ENCODE data around the gene MYO1H.
A peak's percentile ranks its signal among the peaks of the same experiment; 100 is the strongest.

The MYO1H gene

DNA sequence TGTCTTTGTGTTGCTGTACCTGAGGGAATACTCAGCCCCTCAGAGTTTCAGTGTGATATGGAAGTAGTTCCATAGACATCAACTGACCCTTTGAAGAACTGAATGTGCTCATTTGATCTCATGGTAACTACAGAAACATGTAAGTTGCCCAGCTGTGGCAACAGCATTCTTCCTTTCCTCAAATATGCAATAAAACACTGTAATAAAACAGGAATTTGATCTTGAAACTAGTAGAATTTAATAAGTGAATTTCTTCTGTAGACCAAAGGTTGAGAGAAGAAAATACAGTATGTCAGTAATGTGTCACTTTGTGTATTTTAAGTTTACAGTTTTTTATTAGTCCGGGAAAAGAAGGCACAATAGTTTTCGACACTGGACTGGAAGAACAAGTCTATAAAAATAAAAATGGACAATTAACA is 97.5 kb downstream of the MYO1H start:
- POLR2A ChIA-PET: interaction anchor here (0.7 to 2.6 kb wide), 4 partner anchors 10 to 32 kb away, joined by 3 to 14 read pairs (median 4); partner anchors contain the start of genes KCTD10 and UBE3B

DNA sequence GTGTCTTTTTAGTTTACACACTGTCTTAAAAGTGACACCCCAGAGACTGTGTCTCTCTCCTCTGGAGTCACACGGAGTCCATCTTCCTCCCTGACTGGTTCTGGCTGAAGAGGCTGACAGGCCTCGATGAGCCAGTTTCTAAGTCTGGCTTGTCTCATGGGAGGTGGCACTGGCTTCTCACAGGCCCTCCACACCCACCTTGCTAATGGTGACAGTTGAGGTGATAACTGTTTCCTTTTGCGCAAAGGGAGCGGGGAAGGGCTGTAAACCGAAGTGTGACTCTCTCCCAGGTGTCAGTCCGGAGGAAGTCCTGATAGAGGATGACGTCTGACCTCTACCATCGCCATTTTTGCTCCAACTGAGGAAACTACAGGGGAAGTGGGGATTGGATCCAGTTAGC is 99.2 kb downstream of the MYO1H start:
- no peak overlapping the region for H3K4me3 ChIP-seq (ENCODE audit: low read depth, low read length)
- TF ChIP-seq, protein P1, sequence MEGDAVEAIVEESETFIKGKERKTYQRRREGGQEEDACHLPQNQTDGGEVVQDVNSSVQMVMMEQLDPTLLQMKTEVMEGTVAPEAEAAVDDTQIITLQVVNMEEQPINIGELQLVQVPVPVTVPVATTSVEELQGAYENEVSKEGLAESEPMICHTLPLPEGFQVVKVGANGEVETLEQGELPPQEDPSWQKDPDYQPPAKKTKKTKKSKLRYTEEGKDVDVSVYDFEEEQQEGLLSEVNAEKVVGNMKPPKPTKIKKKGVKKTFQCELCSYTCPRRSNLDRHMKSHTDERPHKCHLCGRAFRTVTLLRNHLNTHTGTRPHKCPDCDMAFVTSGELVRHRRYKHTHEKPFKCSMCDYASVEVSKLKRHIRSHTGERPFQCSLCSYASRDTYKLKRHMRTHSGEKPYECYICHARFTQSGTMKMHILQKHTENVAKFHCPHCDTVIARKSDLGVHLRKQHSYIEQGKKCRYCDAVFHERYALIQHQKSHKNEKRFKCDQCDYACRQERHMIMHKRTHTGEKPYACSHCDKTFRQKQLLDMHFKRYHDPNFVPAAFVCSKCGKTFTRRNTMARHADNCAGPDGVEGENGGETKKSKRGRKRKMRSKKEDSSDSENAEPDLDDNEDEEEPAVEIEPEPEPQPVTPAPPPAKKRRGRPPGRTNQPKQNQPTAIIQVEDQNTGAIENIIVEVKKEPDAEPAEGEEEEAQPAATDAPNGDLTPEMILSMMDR (IDR thresholded peaks at IDR 0.05; ENCODE audit: insufficient read depth, low read length, missing control alignments): no peak
- ChIA-PET POLR2A (interaction anchor here (1.1 kb wide), 1 partner anchor 15 kb away, joined by 7 read pairs; no protein-coding TSS in a partner anchor), CTCF (interaction anchor here (1.3 to 1.9 kb wide), 2 partner anchors 11 to 14 kb away, joined by 4 read pairs; no protein-coding TSS in a partner anchor)
- no peak for DNase-seq (ENCODE audit: low read depth, low spot score)

More for the DNA sequence above, 97.5 kb downstream of the MYO1H start:
- TF ChIP-seq, protein P1 (IDR thresholded peaks at IDR 0.05; ENCODE audit: insufficient read depth, low read length, missing control alignments): no peak
- CTCF ChIA-PET: interaction anchor here (1.2 to 9.6 kb wide), 5 partner anchors 12 to 34 kb away, joined by 3 to 61 read pairs (median 5); no protein-coding TSS in a partner anchor
- H3K4me3 ChIP-seq (ENCODE audit: low read depth, low read length): no peak overlapping the region
- DNase-seq (ENCODE audit: low read depth, low spot score): peak; percentile 74

DNA sequence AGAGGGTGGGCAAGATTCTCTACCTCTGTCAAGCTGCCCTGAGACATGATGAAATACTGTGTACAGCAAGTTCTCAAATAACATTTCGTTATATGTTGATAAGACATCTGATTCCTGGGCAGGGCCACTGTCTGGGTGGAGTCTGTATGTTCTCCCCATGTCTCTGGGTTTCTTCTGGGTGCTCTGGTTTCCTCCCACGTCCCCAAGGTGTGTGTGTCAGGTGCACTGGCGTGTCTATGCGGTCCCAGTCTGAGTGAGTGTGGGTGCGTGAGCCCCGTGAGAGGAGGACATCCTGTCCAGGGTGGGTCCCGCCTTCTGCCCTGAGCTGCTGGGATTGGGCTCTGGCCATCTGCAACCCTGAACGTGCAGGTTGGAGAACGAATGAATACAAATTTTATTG is 99.8 kb downstream of the MYO1H start:
- ChIA-PET POLR2A (interaction anchor here (0.7 to 1.1 kb wide), 3 partner anchors 15 to 37 kb away, joined by 3 to 7 read pairs (median 3); no protein-coding TSS in a partner anchor), CTCF (no interaction called here)

DNA sequence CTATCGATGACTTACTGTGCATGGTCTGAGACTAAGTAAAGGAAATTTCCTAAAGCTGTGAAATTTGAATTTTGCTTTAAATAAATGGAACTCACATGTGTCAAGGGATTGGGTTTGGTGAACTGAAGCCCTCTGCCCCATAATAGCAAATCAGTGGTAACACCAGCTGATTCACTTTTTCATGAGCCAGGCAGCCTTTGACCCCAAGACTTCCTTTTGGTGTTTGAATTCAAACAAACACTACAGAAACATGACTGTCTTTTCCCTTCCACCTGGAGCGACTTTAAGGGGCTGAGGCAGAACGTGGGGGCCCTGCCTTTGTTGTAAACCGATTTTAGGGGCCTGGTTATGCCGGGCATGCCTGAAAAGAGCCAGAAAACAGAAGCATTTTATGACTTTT is 100.6 kb downstream of the MYO1H start:
- no peak overlapping the region for H3K4me3 ChIP-seq (ENCODE audit: low read depth, low read length)
- POLR2A ChIA-PET: interaction anchor here (0.7 to 1.1 kb wide), 3 partner anchors 14 to 38 kb away, joined by 3 to 7 read pairs (median 3); no protein-coding TSS in a partner anchor
- TF ChIP-seq, protein P1 (IDR thresholded peaks at IDR 0.05; ENCODE audit: insufficient read depth, low read length, missing control alignments): no peak
- no peak for DNase-seq (ENCODE audit: low read depth, low spot score)
- CTCF ChIA-PET: interaction anchor here (0.9 to 1.3 kb wide), 2 partner anchors 15 to 20 kb away, joined by 5 read pairs; no protein-coding TSS in a partner anchor

More for the DNA sequence above, 99.8 kb downstream of the MYO1H start:
- TF ChIP-seq, protein P1 (IDR thresholded peaks at IDR 0.05; ENCODE audit: insufficient read depth, low read length, missing control alignments): no peak
- H3K4me3 ChIP-seq (ENCODE audit: low read depth, low read length): no peak overlapping the region
- DNase-seq (ENCODE audit: low read depth, low spot score): no peak

DNA sequence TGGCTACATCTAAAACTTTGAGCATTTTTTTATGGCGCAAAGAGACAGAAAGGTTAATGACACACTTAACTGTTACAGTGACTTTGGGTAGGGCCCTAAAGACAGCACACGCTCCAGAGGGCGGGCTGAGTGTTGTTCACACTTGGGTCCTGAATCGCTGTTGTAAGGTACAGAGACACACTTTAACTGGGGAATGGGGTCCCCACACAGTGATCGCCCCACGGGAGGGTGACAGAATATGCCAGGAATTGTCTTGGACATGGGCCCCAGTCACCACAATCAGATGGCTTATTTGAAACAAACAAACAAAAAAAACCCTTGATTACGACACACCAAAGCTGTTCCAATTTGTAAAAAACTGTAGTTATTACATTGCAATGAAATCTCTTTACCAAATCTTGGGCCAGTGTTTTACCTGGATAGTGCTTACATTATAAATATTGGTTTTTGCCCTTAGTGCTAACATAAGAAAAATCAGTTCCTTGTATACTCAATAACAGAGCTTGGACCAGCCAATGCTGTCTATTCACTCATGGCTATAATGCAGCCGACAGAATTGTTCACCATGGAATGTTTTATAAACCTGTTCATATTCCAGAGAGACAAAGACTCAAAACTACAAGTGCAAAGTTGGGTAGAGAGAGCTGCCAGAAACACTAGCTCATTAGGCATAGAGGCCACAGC is 101.1 kb downstream of the MYO1H start:
- no peak overlapping the region for H3K4me3 ChIP-seq (ENCODE audit: low read depth, low read length)
- no peak for DNase-seq (ENCODE audit: low read depth, low spot score)
- CTCF ChIA-PET: interaction anchor here (0.9 to 1.8 kb wide), 6 partner anchors 13 to 149 kb away, joined by 3 to 5 read pairs (median 5); no protein-coding TSS in a partner anchor
- TF ChIP-seq, protein P1 (IDR thresholded peaks at IDR 0.05; ENCODE audit: insufficient read depth, low read length, missing control alignments): no peak
- POLR2A ChIA-PET: interaction anchor here (1.3 kb wide), 1 partner anchor 28 kb away, joined by 3 read pairs; the partner anchor contains the start of genes KCTD10 and UBE3B
